Subcutaneous abdominal adipose tissue (tissue), 5 donors: ENCODE results near the gene PSME2.

Experiments
- H3K27ac ChIP-seq: one replicate; pipeline ENCODE4 v1.7.0; 2013; ENCODE audit warnings: low read depth, mild to moderate bottlenecking, inconsistent platforms, low read length, moderate library complexity
- H3K27me3 ChIP-seq, 5 donors: one replicate each; pipeline ENCODE4 v1.7.0; 2013; ENCODE audit warnings: low read length in 5 of 5, inconsistent platforms in 1 of 5; ENCODE audit not compliant: control insufficient read depth in 5 of 5, insufficient read depth in 4 of 5
- H3K36me3 ChIP-seq, 5 donors: one replicate each; pipeline ENCODE4 v1.7.0; 2013; ENCODE audit warnings: low read length in 5 of 5; ENCODE audit not compliant: control insufficient read depth in 5 of 5, insufficient read depth in 5 of 5
- H3K4me1 ChIP-seq, 5 donors: one replicate each; pipeline ENCODE4 v1.7.0; 2013; ENCODE audit warnings: low read length in 5 of 5, mild to moderate bottlenecking in 3 of 5, moderate library complexity in 1 of 5; ENCODE audit not compliant: control insufficient read depth in 5 of 5, insufficient read depth in 5 of 5
- H3K4me3 ChIP-seq, 5 donors: one replicate each; pipeline ENCODE4 v1.7.0; 2013; ENCODE audit warnings: low read length in 5 of 5, low read depth in 1 of 5
- H3K9ac ChIP-seq, 5 donors: one replicate each; pipeline ENCODE4 v1.7.0; 2013; ENCODE audit warnings: low read length in 5 of 5, mild to moderate bottlenecking in 4 of 5, moderate library complexity in 3 of 5
- H3K9me3 ChIP-seq, 5 donors: one replicate each; pipeline ENCODE4 v1.7.0; 2013; ENCODE audit warnings: low read length in 5 of 5; ENCODE audit not compliant: control insufficient read depth in 5 of 5
- donor health status: healthy.
- donor health status: healthy.
- donor health status: healthy.
- donor health status: healthy.
- donor health status: healthy.

Gene PSME2

GRCh38 chr14:24146453-24146977, at the start of gene PSME2:
Gene PSME2 (minus strand): TSS chr14:24146610. CDS start chr14:24146581, 29 bp downstream.
- Histone ChIP-seq H3K4me3 (peak within 1 kb of the TSS; percentile 87 to 96 (median 93)), H3K36me3 (peaks cover 2 to 45% (median 28%) of the 10 kb centered on the region in 5 donors), H3K9ac (peak within 1 kb of the TSS; percentile 91 to 95 (median 92)), H3K9me3 (no peaks in the 10 kb centered on the region), H3K27ac (peak within 1 kb of the TSS; percentile 98), H3K27me3 (no peaks in the 10 kb centered on the region), H3K4me1 (peaks cover 13 to 37% (median 32%) of the 10 kb centered on the region in 5 donors)

- H3K4me3 ChIP-seq, result peak within 1 kb of the TSS; percentile 84 to 95 (median 94)
- H3K27ac ChIP-seq, result peak within 1 kb of the TSS; percentile 95
- H3K36me3 ChIP-seq, result peaks cover 5 to 29% (median 16%) of the 10 kb centered on the region in 5 donors
- peak within 1 kb of the TSS; percentile 84 to 96 (median 95) for H3K9ac ChIP-seq
- H3K4me1 ChIP-seq, result peaks cover 9 to 29% (median 24%) of the 10 kb centered on the region in 5 donors
- no peaks in the 10 kb centered on the region for H3K27me3 ChIP-seq
- no peaks in the 10 kb centered on the region for H3K9me3 ChIP-seq
These were observed 49.0 kb upstream of the PSME2 start, which contains the start of gene TM9SF1 for GRCh38 chr14:24195186-24196070. Gene TM9SF1 (minus strand): TSS chr14:24195441. CDS start chr14:24195019, 422 bp downstream.

- peaks cover 9 to 29% (median 24%) of the 10 kb centered on the region in 5 donors for H3K4me1 ChIP-seq
- peak overlapping the region; percentile 84 to 95 (median 89) for H3K4me3 ChIP-seq
- no peaks in the 10 kb centered on the region for H3K9me3 ChIP-seq
- peak overlapping the region; percentile 84 to 96 (median 95) for H3K9ac ChIP-seq
- H3K27ac ChIP-seq, result peak overlapping the region; percentile 95
- peaks cover 5 to 32% (median 21%) of the 10 kb centered on the region in 5 donors for H3K36me3 ChIP-seq
- H3K27me3 ChIP-seq, result no peaks in the 10 kb centered on the region
These were observed 48.4 kb upstream of the PSME2 start for GRCh38 chr14:24194873-24195185.

GRCh38 chr14:24194186-24194872, 47.9 kb upstream of the PSME2 start:
- Histone ChIP-seq H3K27ac (peak overlapping the region; percentile 95), H3K4me3 (peak overlapping the region; percentile 84 to 95 (median 89)), H3K9me3 (no peaks in the 10 kb centered on the region), H3K4me1 (peaks cover 9 to 31% (median 24%) of the 10 kb centered on the region in 5 donors), H3K36me3 (peaks cover 5 to 31% (median 21%) of the 10 kb centered on the region in 5 donors), H3K9ac (peak overlapping the region in 4 of 5 donors; percentile 84 to 96 (median 95)), H3K27me3 (no peaks in the 10 kb centered on the region)

- Histone ChIP-seq H3K9me3 (no peaks in the 10 kb centered on the region), H3K27ac (no peak overlapping the region), H3K4me1 (peaks cover 12 to 44% (median 35%) of the 10 kb centered on the region in 5 donors), H3K4me3 (no peak overlapping the region), H3K9ac (no peak overlapping the region), H3K27me3 (no peaks in the 10 kb centered on the region), H3K36me3 (peaks cover 5 to 28% (median 21%) of the 10 kb centered on the region in 5 donors)
These were observed 46.5 kb upstream of the PSME2 start for GRCh38 chr14:24192933-24193332.

- Histone ChIP-seq H3K9me3 (no peaks in the 10 kb centered on the region), H3K36me3 (peaks cover 5 to 49% (median 36%) of the 10 kb centered on the region in 5 donors), H3K4me3 (no peak overlapping the region), H3K9ac (no peak overlapping the region), H3K27me3 (no peaks in the 10 kb centered on the region), H3K27ac (no peak overlapping the region), H3K4me1 (peaks cover 11 to 36% (median 30%) of the 10 kb centered on the region in 5 donors)
These were observed 44.0 kb upstream of the PSME2 start for GRCh38 chr14:24190416-24190815.

GRCh38 chr14:24189460-24189859, 43.0 kb upstream of the PSME2 start:
- Histone ChIP-seq H3K4me3 (no peak overlapping the region), H3K27ac (peak overlapping the region; percentile 74), H3K27me3 (no peaks in the 10 kb centered on the region), H3K4me1 (peaks cover 7 to 27% (median 24%) of the 10 kb centered on the region in 5 donors), H3K9ac (no peak overlapping the region), H3K9me3 (no peaks in the 10 kb centered on the region), H3K36me3 (peaks cover 5 to 59% (median 45%) of the 10 kb centered on the region in 5 donors)

- H3K9me3 ChIP-seq, result no peaks in the 10 kb centered on the region
- H3K27me3 ChIP-seq, result no peaks in the 10 kb centered on the region
- H3K4me3 ChIP-seq, result peak overlapping the region in 3 of 5 donors; percentile 74 to 76 (median 74)
- peaks cover 5 to 63% (median 50%) of the 10 kb centered on the region in 5 donors for H3K36me3 ChIP-seq
- H3K4me1 ChIP-seq, result peaks cover 6 to 22% (median 20%) of the 10 kb centered on the region in 5 donors
- H3K27ac ChIP-seq, result peak overlapping the region; percentile 74
- H3K9ac ChIP-seq, result peak overlapping the region in 1 of 5 donors; percentile 78
These were observed 42.6 kb upstream of the PSME2 start for GRCh38 chr14:24189059-24189375.

GRCh38 chr14:24188251-24189058, 42.0 kb upstream of the PSME2 start, which contains the start of gene IPO4:
Gene IPO4 (minus strand): TSS chr14:24188816. CDS start chr14:24188787, 29 bp downstream.
- peaks cover 5 to 68% (median 54%) of the 10 kb centered on the region in 5 donors for H3K36me3 ChIP-seq
- no peaks in the 10 kb centered on the region for H3K27me3 ChIP-seq
- peaks cover 6 to 20% (median 19%) of the 10 kb centered on the region in 5 donors for H3K4me1 ChIP-seq
- H3K4me3 ChIP-seq, result peak within 1 kb of the TSS; percentile 68 to 78 (median 74)
- H3K9ac ChIP-seq, result peak within 1 kb of the TSS; percentile 56 to 83 (median 78)
- H3K27ac ChIP-seq, result peak within 1 kb of the TSS; percentile 74
- H3K9me3 ChIP-seq, result no peaks in the 10 kb centered on the region
